ENCODE data around the gene OGG1. TPM values are rescaled to one million over a fixed set of nuclear protein-coding genes. Genes with fewer than 3 reads are reported as not detected.

Gene OGG1
- total and polyA plus RNA-seq, 9 of the 15 experiments (the other 6 are each of a cell fraction or from before 2014, with no cell fraction given), result 6.6 to 33.0 (median 24.4) TPM

GRCh38 chr3:9715764-9716437 is 33.9 kb upstream of the OGG1 start (continued):
- peak in 1 of 2 experiments; percentile 88 for TF ChIP-seq AFF1 (IDR thresholded peaks at IDR 0.05; ENCODE audit: low read depth in 1 of 2, partially characterized antibody in 2 of 2)
- TF ChIP-seq, protein P1, sequence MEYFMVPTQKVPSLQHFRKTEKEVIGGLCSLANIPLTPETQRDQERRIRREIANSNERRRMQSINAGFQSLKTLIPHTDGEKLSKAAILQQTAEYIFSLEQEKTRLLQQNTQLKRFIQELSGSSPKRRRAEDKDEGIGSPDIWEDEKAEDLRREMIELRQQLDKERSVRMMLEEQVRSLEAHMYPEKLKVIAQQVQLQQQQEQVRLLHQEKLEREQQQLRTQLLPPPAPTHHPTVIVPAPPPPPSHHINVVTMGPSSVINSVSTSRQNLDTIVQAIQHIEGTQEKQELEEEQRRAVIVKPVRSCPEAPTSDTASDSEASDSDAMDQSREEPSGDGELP (CRISPR knock-in tag; IDR thresholded peaks at IDR 0.05; ENCODE audit: borderline replicate concordance), result peak; percentile 63
- TF ChIP-seq NR1H2 (CRISPR knock-in tag; IDR thresholded peaks at IDR 0.05), result no peak
- TF ChIP-seq, protein P2, sequence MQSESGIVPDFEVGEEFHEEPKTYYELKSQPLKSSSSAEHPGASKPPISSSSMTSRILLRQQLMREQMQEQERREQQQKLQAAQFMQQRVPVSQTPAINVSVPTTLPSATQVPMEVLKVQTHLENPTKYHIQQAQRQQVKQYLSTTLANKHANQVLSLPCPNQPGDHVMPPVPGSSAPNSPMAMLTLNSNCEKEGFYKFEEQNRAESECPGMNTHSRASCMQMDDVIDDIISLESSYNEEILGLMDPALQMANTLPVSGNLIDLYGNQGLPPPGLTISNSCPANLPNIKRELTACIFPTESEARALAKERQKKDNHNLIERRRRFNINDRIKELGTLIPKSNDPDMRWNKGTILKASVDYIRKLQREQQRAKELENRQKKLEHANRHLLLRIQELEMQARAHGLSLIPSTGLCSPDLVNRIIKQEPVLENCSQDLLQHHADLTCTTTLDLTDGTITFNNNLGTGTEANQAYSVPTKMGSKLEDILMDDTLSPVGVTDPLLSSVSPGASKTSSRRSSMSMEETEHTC (IDR thresholded peaks at IDR 0.05), result peak; percentile 93
- no peak for TF ChIP-seq ZMIZ1 (IDR thresholded peaks at IDR 0.05; ENCODE audit: low read depth in 2 of 2, low read length in 2 of 2)
- TF ChIP-seq ZNF695 (CRISPR knock-in tag; IDR thresholded peaks at IDR 0.05), result no peak
- TF ChIP-seq ZHX1 (conservative IDR thresholded peaks at IDR 0.05; ENCODE audit: low read length), result no peak; the same call in 1 of the 2 replicates
- TF ChIP-seq NBN (IDR thresholded peaks at IDR 0.05; ENCODE audit: low read depth), result peak; percentile 79; the same call in 1 of the 2 replicates
- no peak for TF ChIP-seq CCNT2 (IDR thresholded peaks at IDR 0.05; ENCODE audit: borderline replicate concordance, extremely low read depth, insufficient read length, low read depth, low read length)
- TF ChIP-seq ZNF253 (CRISPR knock-in tag; conservative IDR thresholded peaks at IDR 0.05), result no peak
- TF ChIP-seq, protein P3, sequence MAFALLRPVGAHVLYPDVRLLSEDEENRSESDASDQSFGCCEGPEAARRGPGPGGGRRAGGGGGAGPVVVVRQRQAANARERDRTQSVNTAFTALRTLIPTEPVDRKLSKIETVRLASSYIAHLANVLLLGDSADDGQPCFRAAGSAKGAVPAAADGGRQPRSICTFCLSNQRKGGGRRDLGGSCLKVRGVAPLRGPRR (CRISPR knock-in tag; IDR thresholded peaks at IDR 0.05), result no peak
- TF ChIP-seq HDAC6 (IDR thresholded peaks at IDR 0.05; ENCODE audit: low read depth, low read length), result no peak
- no peak for TF ChIP-seq KLF10 (CRISPR knock-in tag; IDR thresholded peaks at IDR 0.05)
